ACC112 (cell line): Measurements from ENCODE around the gene PCSK6.
"Not testable (repeated sequence)": the region's sequence is repeated elsewhere in the genome, so short reads cannot be mapped to it uniquely, and the experiment has no call there.

Experiments used
- H2AFZ ChIP-seq: fragments of 200-600 bp; sonication (generic); one replicate; pipeline ENCODE4 v1.6.0; 2017; ENCODE audit warnings: antibody characterized with exemption, low read length; ENCODE audit not compliant: unreplicated experiment
- H3K27ac ChIP-seq: fragments of 200-600 bp; sonication (generic); 2 replicates; pipeline ENCODE4 v1.5.1; 2014; ENCODE audit warnings: low read depth, mild to moderate bottlenecking, antibody characterized with exemption, low read length, moderate library complexity
- H3K27me3 ChIP-seq: fragments of 200-600 bp; sonication (generic); 2 replicates; pipeline ENCODE4 v1.6.1; 2014; ENCODE audit warnings: mild to moderate bottlenecking, antibody characterized with exemption, low read length, moderate library complexity, mixed read lengths; ENCODE audit not compliant: insufficient read depth
- H3K36me3 ChIP-seq: fragments of 200-600 bp; sonication (generic); 2 replicates; pipeline ENCODE4 v1.6.1; 2016; ENCODE audit warnings: mild to moderate bottlenecking, antibody characterized with exemption, low read length, moderate library complexity, mixed read lengths; ENCODE audit not compliant: insufficient read depth
- H3K4me1 ChIP-seq: fragments of 200-600 bp; sonication (generic); one replicate; pipeline ENCODE4 v1.6.1; 2016; ENCODE audit warnings: low read length, mixed read lengths; ENCODE audit not compliant: insufficient read depth, unreplicated experiment, control insufficient read depth
- H3K4me3 ChIP-seq: fragments of 200-600 bp; sonication (generic); 2 replicates; pipeline ENCODE4 v1.5.1; 2014; ENCODE audit warnings: mild to moderate bottlenecking, low read depth, low read length
- H3K79me2 ChIP-seq: fragments of 200-600 bp; sonication (generic); one replicate; pipeline ENCODE4 v1.6.0; 2016; ENCODE audit warnings: low read length; ENCODE audit not compliant: control insufficient read depth, unreplicated experiment, insufficient read depth

The PCSK6 gene

GRCh38 chr15:101458908-101459578 is 30.5 kb downstream of the PCSK6 start:
- no peaks in the 10 kb centered on the region for H3K4me1 ChIP-seq
- peaks cover 7% of the 10 kb centered on the region for H3K27me3 ChIP-seq
- H2AFZ ChIP-seq, result no peak overlapping the region
- no peak overlapping the region for H3K27ac ChIP-seq
- no peaks in the 10 kb centered on the region for H3K79me2 ChIP-seq
- H3K36me3 ChIP-seq, result no peaks in the 10 kb centered on the region
- H3K4me3 ChIP-seq, result no peak overlapping the region

- Histone ChIP-seq H2AFZ (no peak overlapping the region), H3K4me3 (no peak overlapping the region), H3K27ac (no peak overlapping the region), H3K79me2 (no peaks in the 10 kb centered on the region), H3K4me1 (no peaks in the 10 kb centered on the region), H3K27me3 (peaks cover 7% of the 10 kb centered on the region), H3K36me3 (no peaks in the 10 kb centered on the region)
These were observed 31.2 kb downstream of the PCSK6 start for GRCh38 chr15:101458158-101458900.

- Histone ChIP-seq H2AFZ (no peak overlapping the region), H3K4me1 (no peaks in the 10 kb centered on the region), H3K79me2 (no peaks in the 10 kb centered on the region)
These were observed 31.8 kb downstream of the PCSK6 start for GRCh38 chr15:101457696-101458095.

GRCh38 chr15:101456057-101456739 is 33.3 kb downstream of the PCSK6 start:
- no peak overlapping the region for H3K27ac ChIP-seq

More at GRCh38 chr15:101457696-101458095, 31.8 kb downstream of the PCSK6 start:
- Histone ChIP-seq H3K36me3 (no peaks in the 10 kb centered on the region), H3K27ac (no peak overlapping the region), H3K27me3 (peaks cover 7% of the 10 kb centered on the region), H3K4me3 (no peak overlapping the region)

GRCh38 chr15:101455291-101456025 is 34.0 kb downstream of the PCSK6 start:
- H3K27me3 ChIP-seq, result no peaks in the 10 kb centered on the region
- H3K4me1 ChIP-seq, result no peaks in the 10 kb centered on the region
- H3K4me3 ChIP-seq, result no peak overlapping the region
- no peaks in the 10 kb centered on the region for H3K79me2 ChIP-seq
- no peaks in the 10 kb centered on the region for H3K36me3 ChIP-seq
- H2AFZ ChIP-seq, result no peak overlapping the region
- H3K27ac ChIP-seq, result no peak overlapping the region

More at GRCh38 chr15:101456057-101456739, 33.3 kb downstream of the PCSK6 start:
- Histone ChIP-seq H3K79me2 (no peaks in the 10 kb centered on the region), H2AFZ (no peak overlapping the region), H3K36me3 (no peaks in the 10 kb centered on the region), H3K4me1 (no peaks in the 10 kb centered on the region), H3K27me3 (no peaks in the 10 kb centered on the region), H3K4me3 (no peak overlapping the region)

GRCh38 chr15:101454781-101455180 is 34.7 kb downstream of the PCSK6 start:
- not testable (repeated sequence) for H3K4me1 ChIP-seq, H3K4me3 ChIP-seq, H2AFZ ChIP-seq, H3K27ac ChIP-seq, H3K36me3 ChIP-seq, H3K79me2 ChIP-seq, H3K27me3 ChIP-seq

- Histone ChIP-seq H2AFZ (no peak overlapping the region), H3K4me3 (no peak overlapping the region), H3K27me3 (no peaks in the 10 kb centered on the region), H3K36me3 (no peaks in the 10 kb centered on the region), H3K79me2 (no peaks in the 10 kb centered on the region), H3K27ac (no peak overlapping the region), H3K4me1 (no peaks in the 10 kb centered on the region)
These were observed 35.1 kb downstream of the PCSK6 start for GRCh38 chr15:101454365-101454764.

- no peak overlapping the region for H3K4me3 ChIP-seq
- no peaks in the 10 kb centered on the region for H3K36me3 ChIP-seq
- H3K4me1 ChIP-seq, result no peaks in the 10 kb centered on the region
- no peak overlapping the region for H2AFZ ChIP-seq
- H3K27ac ChIP-seq, result no peak overlapping the region
- H3K79me2 ChIP-seq, result no peaks in the 10 kb centered on the region
- H3K27me3 ChIP-seq, result no peaks in the 10 kb centered on the region
These were observed 36.1 kb downstream of the PCSK6 start for GRCh38 chr15:101453123-101454120.

GRCh38 chr15:101452572-101452971 is 36.9 kb downstream of the PCSK6 start:
- H3K4me3 ChIP-seq, result no peak overlapping the region
- H3K4me1 ChIP-seq, result no peaks in the 10 kb centered on the region
- H2AFZ ChIP-seq, result no peak overlapping the region
- H3K27ac ChIP-seq, result no peak overlapping the region
- H3K36me3 ChIP-seq, result no peaks in the 10 kb centered on the region
- H3K79me2 ChIP-seq, result no peaks in the 10 kb centered on the region
- H3K27me3 ChIP-seq, result no peaks in the 10 kb centered on the region
